ENCODE data around the gene CPNE7.

The CPNE7 gene

DNA sequence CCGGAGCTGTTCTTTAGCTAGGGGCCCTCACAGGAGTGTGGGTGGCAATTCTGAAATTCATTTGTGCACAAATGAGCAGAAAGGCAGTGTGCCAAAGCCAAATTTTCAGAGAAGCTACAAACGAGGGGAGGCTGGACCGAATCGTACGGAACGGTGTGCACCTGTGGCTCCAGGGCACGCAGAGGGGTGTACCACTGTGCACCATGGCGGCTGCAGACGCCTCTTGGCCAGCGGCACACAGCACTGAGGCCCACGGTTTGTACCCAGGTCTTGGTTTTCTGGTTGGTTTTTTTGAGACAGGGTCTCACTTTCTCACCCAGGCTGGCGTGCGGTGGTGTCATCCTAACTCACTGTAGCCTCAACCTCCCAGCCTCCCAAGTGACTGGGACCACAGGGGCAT, 67.0 kb downstream of the CPNE7 start:
- Histone ChIP-seq H3K27me3 (ENCODE audit: insufficient read depth, poor library complexity, severe bottlenecking) (no peaks in the 10 kb centered on the region), H3K4me3 (replicated peaks; ENCODE audit: insufficient read depth, low read length) (no peak overlapping the region), H3K27ac (replicated peaks) (no peak overlapping the region)
- DNase-seq (ENCODE audit: low read depth in 1 of 2, low spot score in 1 of 2) = no peak
- TF ChIP-seq, protein P1, sequence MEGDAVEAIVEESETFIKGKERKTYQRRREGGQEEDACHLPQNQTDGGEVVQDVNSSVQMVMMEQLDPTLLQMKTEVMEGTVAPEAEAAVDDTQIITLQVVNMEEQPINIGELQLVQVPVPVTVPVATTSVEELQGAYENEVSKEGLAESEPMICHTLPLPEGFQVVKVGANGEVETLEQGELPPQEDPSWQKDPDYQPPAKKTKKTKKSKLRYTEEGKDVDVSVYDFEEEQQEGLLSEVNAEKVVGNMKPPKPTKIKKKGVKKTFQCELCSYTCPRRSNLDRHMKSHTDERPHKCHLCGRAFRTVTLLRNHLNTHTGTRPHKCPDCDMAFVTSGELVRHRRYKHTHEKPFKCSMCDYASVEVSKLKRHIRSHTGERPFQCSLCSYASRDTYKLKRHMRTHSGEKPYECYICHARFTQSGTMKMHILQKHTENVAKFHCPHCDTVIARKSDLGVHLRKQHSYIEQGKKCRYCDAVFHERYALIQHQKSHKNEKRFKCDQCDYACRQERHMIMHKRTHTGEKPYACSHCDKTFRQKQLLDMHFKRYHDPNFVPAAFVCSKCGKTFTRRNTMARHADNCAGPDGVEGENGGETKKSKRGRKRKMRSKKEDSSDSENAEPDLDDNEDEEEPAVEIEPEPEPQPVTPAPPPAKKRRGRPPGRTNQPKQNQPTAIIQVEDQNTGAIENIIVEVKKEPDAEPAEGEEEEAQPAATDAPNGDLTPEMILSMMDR (IDR thresholded peaks at IDR 0.05; ENCODE audit: insufficient read depth, low read length) = no peak
- TF ChIP-seq SPI1 (IDR thresholded peaks at IDR 0.05; ENCODE audit: borderline replicate concordance, low read depth) (no peak), GABPA (IDR thresholded peaks at IDR 0.05; ENCODE audit: low read depth) (no peak), POLR2AphosphoS5 (IDR thresholded peaks at IDR 0.05; ENCODE audit: low read depth) (no peak)
- TF ChIP-seq, protein P2, sequence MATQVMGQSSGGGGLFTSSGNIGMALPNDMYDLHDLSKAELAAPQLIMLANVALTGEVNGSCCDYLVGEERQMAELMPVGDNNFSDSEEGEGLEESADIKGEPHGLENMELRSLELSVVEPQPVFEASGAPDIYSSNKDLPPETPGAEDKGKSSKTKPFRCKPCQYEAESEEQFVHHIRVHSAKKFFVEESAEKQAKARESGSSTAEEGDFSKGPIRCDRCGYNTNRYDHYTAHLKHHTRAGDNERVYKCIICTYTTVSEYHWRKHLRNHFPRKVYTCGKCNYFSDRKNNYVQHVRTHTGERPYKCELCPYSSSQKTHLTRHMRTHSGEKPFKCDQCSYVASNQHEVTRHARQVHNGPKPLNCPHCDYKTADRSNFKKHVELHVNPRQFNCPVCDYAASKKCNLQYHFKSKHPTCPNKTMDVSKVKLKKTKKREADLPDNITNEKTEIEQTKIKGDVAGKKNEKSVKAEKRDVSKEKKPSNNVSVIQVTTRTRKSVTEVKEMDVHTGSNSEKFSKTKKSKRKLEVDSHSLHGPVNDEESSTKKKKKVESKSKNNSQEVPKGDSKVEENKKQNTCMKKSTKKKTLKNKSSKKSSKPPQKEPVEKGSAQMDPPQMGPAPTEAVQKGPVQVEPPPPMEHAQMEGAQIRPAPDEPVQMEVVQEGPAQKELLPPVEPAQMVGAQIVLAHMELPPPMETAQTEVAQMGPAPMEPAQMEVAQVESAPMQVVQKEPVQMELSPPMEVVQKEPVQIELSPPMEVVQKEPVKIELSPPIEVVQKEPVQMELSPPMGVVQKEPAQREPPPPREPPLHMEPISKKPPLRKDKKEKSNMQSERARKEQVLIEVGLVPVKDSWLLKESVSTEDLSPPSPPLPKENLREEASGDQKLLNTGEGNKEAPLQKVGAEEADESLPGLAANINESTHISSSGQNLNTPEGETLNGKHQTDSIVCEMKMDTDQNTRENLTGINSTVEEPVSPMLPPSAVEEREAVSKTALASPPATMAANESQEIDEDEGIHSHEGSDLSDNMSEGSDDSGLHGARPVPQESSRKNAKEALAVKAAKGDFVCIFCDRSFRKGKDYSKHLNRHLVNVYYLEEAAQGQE (IDR thresholded peaks at IDR 0.05; ENCODE audit: insufficient replicate concordance, low read depth) = no peak

DNA sequence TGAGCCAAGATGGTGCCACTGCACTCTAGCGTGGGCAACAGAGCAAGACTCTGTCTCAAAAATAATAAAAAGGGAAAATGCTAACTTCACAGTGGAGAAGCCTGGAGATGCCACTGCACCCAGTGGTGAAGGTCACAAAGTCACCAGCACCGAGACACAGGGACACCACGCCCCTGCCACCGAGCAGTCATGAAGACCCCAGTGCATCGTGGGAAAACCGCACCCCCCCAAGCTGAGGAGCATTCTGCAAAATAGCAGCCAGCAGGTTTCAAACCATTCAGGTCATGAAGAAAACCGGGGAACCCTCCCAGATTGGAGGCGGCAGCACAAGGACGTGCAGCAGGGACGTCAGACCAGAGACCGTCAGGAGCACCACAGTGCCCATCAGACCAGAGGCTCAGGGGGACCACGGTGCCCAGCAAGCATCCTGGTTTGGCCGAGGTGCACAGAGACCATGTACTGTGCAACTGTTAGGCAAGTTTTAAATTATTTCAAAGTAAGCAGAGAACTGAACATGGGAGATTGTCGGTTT, 68.3 kb downstream of the CPNE7 start:
- DNase-seq (ENCODE audit: low read depth in 1 of 2, low spot score in 1 of 2) = no peak
- H3K4me3 ChIP-seq (replicated peaks; ENCODE audit: insufficient read depth, low read length) = no peak overlapping the region
- no peaks in the 10 kb centered on the region for H3K27me3 ChIP-seq (ENCODE audit: insufficient read depth, poor library complexity, severe bottlenecking)
- TF ChIP-seq, protein P1 (IDR thresholded peaks at IDR 0.05; ENCODE audit: insufficient read depth, low read length) = no peak
- TF ChIP-seq SPI1 (IDR thresholded peaks at IDR 0.05; ENCODE audit: borderline replicate concordance, low read depth) = no peak
- TF ChIP-seq GABPA (IDR thresholded peaks at IDR 0.05; ENCODE audit: low read depth) = no peak
- no peak overlapping the region for H3K27ac ChIP-seq (replicated peaks)

DNA sequence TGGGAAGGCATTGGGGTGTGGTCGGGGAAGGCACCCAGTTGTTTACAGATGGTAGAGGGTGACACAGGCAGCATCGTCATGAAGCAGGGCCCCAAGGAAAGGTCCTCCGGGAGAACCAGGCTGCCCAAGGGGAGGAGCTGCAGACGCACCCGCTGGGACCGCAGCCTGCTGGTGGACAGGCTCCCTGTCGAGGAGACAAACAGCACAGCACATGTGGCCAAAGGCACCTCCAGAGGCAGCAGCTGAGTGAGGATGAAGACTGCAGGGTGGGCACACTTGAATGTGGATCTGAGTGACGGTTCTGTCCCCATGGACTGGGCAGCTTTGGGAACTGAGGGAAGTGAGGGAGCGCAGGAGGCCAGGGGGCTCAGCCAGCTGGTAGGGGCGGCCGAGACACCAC, 69.6 kb downstream of the CPNE7 start:
- Histone ChIP-seq H3K27ac (replicated peaks) (no peak overlapping the region), H3K27me3 (ENCODE audit: insufficient read depth, poor library complexity, severe bottlenecking) (no peaks in the 10 kb centered on the region), H3K4me3 (replicated peaks; ENCODE audit: insufficient read depth, low read length) (no peak overlapping the region)
- TF ChIP-seq, protein P1 (IDR thresholded peaks at IDR 0.05; ENCODE audit: insufficient read depth, low read length) = no peak
- TF ChIP-seq, protein P2 (IDR thresholded peaks at IDR 0.05; ENCODE audit: insufficient replicate concordance, low read depth) = no peak
- TF ChIP-seq GABPA (IDR thresholded peaks at IDR 0.05; ENCODE audit: low read depth) (no peak), SPI1 (IDR thresholded peaks at IDR 0.05; ENCODE audit: borderline replicate concordance, low read depth) (no peak), POLR2AphosphoS5 (IDR thresholded peaks at IDR 0.05; ENCODE audit: low read depth) (no peak)
- no peak for DNase-seq (ENCODE audit: low read depth in 1 of 2, low spot score in 1 of 2)

DNA sequence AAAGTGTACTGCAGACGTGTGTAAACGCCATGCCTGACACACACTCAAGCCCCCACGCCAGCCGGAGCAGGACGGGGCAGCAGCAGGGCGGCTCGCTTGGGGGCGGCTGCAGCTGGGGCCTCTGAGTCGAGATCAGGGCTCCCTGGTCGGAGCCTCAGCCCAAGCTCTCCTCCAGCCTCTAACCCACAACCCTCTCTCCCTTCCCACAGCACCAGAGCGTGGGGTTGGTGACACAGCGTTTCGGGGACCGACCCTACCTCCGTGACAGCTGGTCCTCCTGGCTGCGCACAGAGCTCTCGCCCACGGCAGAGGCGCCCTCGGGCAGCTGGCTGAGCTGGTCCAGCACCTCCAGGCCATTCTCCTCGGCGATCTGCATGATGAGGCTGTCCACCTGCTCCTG, 70.7 kb downstream of the CPNE7 start:
- H3K4me3 ChIP-seq (replicated peaks; ENCODE audit: insufficient read depth, low read length) = no peak overlapping the region
- H3K27me3 ChIP-seq (ENCODE audit: insufficient read depth, poor library complexity, severe bottlenecking) = no peaks in the 10 kb centered on the region
- H3K27ac ChIP-seq (replicated peaks) = no peak overlapping the region
- TF ChIP-seq POLR2AphosphoS5 (IDR thresholded peaks at IDR 0.05; ENCODE audit: low read depth) (no peak), GABPA (IDR thresholded peaks at IDR 0.05; ENCODE audit: low read depth) (no peak), SPI1 (IDR thresholded peaks at IDR 0.05; ENCODE audit: borderline replicate concordance, low read depth) (no peak)
- TF ChIP-seq, protein P1 (IDR thresholded peaks at IDR 0.05; ENCODE audit: insufficient read depth, low read length) = no peak
- TF ChIP-seq, protein P2 (IDR thresholded peaks at IDR 0.05; ENCODE audit: insufficient replicate concordance, low read depth) = no peak
- DNase-seq (ENCODE audit: low read depth in 1 of 2, low spot score in 1 of 2) = no peak
